Dedifferentiated amniotic fluid mesenchymal stem cell (primary cell): ENCODE data around the gene ZBTB43.
"Not testable (repeated sequence)": the region's sequence is repeated elsewhere in the genome, so short reads cannot be mapped to it uniquely, and the experiment has no call there.

Source experiments
- DNase-seq: peaks from one replicate; pipeline ENCODE4 v3.0.0-alpha.2; 2016; ENCODE audit errors: extremely low spot score

Gene ZBTB43, protein sequence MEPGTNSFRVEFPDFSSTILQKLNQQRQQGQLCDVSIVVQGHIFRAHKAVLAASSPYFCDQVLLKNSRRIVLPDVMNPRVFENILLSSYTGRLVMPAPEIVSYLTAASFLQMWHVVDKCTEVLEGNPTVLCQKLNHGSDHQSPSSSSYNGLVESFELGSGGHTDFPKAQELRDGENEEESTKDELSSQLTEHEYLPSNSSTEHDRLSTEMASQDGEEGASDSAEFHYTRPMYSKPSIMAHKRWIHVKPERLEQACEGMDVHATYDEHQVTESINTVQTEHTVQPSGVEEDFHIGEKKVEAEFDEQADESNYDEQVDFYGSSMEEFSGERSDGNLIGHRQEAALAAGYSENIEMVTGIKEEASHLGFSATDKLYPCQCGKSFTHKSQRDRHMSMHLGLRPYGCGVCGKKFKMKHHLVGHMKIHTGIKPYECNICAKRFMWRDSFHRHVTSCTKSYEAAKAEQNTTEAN

DNA sequence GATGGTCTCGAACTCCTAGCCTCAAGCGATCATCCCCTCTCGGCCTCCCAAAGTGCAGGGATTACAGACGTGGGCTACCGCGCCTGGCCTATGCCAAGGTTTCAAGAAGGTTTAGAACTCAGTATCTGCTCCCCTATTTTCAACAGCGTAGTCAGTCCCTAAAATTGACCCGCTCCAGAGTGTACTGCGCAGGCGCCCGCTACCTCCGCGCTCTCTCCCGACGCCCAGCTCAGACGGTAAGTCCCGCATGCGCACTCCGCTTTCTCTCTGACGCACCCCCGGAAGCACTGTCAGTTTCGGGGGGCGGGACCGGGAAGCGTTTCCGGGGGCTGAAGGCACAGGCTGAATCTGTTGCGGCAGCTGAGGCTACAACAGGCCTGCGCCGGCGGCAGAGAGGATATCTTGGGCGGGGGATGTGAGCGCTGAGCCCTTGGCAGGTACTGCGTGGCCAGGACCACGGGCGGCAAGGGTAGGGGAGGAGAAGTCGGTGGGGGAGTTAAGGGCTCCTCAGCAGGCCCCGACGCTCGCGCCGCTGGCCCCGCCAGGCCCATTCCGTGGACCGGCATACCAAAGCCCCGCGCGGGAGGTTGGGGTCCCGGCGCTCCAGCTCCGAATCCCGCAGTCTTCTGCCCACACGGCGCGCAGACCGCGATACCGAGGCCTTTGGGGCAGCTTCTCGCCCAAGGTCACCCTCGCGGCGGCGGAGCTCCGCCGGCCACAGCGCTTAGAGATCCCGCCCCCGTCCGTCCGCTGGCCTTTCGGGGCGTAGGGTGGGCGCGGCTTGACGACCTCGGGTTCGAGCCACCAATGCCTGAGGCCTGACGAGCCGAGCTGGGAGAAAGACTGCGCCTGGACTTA, at the start of gene ZBTB43:
Gene ZBTB43, plus strand, starts transcription at position 345 of the 858 bp plus-strand sequence. CDS start 27,470 bp downstream, outside the sequence.
- peak; percentile 97 for DNase-seq

DNA sequence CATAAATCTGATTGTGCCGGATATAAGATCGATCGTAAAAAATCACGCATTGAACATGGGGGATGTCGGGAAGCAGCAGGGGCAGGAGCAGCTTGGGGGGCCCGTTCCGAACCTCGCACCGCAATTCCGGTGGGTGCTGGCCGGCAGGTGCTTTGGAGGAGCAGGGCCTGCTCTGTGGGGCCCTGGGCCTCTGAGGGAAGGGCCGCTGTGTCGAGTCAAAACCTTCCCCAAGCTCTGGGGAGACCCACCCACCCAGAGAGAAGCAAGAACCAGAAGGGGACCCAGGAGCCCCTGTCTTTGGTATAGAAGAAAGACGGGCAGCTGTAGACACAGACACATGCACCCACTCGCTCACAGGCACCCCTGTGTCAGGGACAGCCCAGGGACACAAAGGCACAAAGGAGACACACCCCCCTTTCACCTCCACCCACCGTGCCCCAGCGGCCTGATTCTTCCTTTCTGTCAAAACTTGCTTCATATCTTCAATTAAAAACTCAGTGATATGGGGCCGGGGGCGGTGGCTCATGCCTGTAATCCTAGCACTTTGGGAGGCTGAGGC, 49.4 kb upstream of the ZBTB43 start:
- DNase-seq, result no peak

DNA sequence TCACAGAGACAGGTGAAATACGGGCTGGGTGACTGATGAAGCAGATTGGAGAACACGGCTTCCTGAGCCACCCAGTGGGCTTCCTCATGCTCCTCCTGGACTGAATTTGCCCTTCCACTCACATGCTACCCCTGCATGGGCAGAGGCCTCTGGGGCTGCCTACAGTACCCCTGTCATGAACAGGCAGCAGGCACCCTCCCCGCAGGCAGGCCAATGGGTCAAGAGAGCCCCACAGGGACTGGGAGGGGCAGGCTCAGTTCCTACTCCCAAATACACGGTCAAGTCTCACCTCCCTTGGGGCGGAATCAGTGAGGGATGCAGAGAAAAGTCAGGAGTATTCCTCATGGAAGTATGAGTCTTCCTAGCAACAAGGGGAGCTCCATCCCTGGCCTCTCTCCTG, 48.6 kb upstream of the ZBTB43 start:
- DNase-seq, result no peak

DNA sequence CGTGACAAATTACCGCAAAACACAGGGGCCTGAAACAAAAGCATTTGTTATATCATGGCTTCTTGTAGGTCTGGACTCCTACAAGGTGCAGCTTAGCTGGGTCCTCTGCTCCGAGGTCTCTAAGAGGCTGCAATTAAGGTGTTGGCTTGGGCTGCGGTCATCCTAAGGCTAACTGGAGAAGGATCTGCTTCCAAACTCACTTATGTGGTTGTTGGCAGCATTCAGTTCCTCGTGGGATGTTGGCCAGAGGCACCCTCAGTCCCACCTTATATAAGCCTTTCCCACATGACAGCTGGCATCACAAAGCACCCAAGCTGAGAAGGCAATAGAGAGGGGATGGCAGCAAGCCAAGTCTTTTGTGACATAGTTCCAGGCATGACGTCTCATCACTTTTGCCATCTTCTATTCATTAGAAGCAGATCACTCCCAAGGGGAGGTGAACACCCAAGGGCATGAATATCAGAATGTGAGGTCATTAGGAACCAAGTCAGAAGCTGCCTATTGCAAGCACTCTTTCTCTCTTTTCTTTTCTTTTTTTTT, 47.9 kb upstream of the ZBTB43 start:
- no peak for DNase-seq

DNA sequence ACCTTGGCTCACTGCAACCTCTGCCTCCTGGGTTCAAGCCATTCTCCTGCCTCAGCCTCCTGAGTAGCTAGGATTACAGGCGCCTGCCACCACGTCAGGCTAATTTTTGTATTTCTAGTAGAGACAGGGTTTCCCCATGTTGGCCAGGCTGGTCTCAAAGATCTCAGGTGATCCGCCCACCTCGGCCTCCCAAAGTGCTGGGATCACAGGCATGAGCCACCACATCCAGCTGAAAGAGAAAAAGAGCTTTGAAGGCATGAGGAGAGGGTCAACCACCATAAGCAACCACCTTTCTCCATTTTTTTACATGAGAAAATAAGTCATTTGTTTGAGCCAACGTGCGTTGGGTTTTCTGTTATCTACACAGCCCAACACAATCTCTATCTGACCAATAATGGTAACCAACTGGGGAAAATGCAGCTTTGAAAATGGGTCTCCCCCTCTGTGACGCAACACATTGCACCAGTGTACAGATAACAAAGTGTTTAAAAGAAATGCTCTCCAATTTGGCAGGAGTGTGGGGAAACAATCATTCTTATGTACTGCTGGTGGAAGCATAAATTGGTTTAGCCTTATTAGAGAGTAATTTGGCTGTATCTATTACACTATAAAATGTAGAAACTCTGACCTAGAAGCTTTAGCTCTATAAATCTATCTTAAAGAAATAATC, 45.8 kb upstream of the ZBTB43 start:
- no peak for DNase-seq

DNA sequence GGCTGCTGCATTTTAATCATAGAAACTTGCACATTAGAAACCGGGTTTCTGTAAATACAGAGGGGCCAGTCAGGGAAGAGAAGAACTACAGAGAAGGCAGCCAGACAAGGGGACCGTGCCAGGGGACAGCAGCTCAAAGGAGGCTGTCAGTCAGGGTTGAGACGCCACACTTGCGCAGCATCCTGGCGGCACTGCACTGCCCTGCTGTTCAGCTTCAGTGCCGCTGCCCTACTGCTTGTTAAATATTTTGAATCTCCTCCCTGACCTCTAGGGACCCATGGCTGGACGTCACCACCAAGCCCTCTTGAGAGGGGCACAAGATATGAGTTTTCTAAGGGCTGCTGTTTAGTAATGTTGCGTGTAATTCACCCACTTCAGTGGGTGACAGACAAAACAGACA, 43.6 kb upstream of the ZBTB43 start:
- DNase-seq, result no peak

DNA sequence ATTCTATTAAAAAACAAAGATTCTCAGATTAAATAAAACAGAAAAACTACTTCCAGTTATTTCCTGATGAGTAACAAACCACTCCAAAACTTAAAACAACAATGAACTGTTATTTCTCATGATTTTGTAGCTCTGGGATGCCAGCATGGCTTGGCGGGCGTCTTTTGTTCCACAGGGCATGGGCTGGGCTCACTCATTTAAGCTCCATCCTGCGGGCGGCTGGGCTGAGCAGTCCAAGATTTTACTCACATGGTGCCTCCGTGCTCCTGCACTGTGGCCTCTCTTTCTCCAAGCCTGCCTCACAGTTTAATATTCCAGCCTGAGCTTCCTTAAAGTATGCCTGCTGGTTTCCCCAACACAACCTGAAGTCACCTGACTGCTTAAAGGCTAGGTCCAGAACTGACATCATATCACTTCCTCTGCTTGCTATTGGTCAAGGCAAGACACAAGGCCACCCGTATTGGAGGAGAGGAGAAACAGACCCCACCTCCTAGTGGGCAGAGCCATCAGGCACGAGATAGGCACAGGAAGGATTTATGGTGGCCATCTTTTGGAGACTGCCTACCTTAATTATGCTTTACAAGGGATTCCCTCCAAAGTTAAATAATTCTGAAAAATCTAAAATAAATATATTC, 41.6 kb upstream of the ZBTB43 start:
- DNase-seq, result no peak

DNA sequence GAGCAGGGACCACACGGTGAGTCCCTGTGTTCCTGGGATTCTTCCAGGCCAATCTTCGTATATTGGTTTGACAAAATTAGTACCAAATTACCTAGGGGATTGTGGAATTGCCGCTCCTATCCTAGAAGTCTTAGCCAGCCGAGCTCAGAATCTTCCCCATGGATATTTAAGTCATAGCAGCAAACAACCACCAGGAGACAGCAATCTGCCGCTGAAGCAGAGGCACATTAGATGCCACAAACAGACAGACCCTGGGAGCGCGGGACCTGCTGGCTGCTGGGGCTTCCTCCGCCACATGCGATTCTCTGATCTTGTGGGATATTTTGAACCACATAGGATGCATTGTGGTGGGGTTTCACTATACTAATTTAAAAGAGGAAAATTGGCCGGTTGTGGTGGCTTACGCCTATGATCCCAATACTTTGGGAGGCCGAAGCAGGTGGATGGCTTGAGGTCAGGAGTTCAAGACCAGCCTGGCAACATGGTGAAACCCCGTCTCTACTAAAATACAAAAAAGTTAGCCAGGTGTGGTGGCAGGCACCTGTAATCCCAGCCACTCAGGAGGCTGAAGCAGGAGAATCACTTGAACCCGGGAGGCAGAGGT, 31.7 kb upstream of the ZBTB43 start:
- peak; percentile 40 for DNase-seq

DNA sequence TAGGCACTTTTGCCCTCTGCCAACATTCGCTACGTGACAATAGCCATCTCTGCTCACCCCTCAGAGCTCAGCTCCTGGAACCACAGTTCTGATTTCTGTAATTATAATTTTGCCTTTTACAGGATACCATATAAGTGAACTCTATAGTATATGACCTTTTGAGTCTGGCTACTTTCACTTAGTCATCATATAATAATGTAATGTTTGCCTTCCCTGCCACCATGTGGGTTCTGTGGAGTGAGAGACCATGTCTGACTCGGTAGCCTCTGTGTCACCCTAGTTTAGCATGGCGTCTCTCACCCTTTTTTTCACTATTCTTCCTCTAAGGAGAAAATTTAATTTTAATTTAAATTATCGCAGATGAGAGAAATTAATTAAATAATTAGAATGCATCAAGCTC, 28.9 kb upstream of the ZBTB43 start:
- DNase-seq, result no peak

DNA sequence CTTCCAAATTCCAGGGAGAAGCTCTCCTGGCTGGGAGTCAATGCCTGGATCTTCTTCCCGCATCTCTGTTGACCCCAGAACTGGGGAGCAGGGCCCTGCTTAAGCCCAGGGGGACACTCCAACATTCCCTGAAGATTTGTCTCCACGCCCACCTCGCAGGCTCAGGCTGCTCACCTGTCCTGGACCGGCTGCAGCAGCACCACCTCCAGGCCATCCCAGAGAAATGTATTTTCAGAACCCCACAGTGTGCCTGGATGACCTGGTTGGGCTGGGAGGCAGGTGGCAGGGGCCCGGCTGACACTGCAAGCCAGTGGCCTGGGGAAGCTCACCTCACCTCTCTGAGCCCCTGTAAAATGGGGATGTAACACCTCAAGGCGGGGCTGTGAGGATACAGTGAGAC, 27.1 kb upstream of the ZBTB43 start:
- no peak for DNase-seq

DNA sequence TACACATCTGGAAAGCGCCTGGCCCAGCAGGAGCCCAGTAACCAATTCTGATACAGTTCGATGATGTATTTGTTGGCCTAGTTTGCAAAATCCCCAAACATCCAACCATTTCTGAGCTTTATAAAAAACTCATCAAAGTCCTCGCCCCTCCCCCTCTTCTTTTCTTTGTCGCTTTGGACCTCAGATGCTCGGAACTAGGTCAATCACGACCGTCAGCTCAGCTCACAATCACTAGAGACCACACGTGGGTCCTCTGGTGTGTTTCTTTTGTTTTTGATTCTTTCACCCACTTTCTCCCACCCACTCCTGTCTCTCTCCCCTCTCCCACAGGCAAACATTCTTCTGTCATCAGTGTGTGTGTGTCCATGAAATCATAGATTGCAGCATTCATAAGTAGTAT, 26.7 kb upstream of the ZBTB43 start:
- no peak for DNase-seq

DNA sequence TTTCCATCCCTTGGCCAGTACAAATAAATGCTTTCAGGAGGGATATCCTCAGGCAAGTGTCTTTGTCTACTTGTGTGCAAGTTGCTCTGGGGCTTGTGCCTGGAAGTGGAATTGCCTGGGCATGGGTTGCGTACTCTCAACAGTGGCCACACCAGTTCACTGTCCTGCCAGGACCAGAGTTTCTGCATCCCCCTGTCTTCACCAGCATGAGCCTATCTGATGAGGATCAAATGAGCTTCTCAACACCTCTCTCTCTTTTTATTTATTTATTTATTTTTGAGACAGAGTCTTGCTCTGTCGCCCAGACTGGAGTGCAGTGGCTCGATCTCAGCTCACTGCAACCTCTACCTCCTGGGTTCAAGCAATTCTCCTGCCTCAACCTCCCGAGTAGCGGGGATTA, 26.1 kb upstream of the ZBTB43 start:
- not testable (repeated sequence) for DNase-seq

DNA sequence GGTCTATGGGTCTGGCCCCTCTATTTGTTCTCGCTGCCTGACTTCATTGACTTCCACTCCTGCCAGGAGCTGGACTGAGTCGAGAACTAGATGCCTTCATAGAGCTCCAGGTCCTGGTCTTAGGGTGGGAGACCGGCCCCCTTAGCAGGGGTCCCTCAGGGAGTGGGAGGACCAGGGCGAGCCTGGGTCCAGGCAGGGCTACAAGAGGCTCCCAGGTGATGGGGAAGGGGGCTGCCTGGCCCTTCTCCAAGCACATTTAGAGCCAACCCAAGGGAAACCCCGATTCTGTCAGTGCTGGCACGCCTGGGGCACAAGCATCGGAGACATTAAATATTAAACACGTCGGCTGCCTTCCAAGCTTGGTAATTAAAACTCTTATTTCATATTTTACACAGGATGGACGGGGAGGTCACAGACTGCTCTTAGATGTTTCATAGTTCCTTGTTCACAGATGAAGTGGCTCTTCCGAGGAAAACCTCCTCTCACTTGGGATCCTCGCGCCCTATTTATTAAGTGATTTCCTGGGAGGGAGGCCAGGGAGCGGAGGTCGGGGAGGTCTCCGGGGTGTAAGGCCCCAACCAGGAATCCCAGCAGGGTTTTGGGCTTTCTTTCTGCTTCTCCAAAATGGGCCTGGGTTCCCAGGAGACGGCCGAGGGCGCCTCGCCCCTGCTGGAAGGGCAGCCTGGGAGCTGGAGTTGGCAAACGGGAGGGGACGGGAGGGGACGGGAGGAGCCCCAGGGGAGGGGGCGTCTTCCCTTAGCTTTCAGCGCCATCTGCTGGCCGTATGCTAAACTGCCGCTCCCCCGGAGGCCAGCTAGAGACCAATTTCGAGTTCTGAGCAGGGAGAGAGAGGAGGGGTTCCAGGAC, 23.4 kb upstream of the ZBTB43 start:
- peak; percentile 63 for DNase-seq

DNA sequence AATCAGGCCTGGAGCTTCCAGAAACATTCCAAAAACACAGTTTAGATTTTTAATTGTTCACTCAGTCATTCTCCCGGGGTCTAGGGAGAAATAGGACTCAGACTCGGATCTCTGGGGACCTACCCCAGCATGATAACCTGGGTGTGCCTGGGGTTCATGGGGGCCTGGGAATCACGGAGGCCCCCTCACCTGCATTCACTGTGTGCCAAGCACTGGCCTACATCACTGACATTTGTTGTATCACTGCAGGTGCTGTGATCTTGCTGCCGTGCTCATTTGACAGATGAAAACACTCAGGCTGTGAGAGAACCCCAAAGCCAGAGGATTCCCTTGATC, 22.8 kb upstream of the ZBTB43 start:
- DNase-seq, result no peak

DNA sequence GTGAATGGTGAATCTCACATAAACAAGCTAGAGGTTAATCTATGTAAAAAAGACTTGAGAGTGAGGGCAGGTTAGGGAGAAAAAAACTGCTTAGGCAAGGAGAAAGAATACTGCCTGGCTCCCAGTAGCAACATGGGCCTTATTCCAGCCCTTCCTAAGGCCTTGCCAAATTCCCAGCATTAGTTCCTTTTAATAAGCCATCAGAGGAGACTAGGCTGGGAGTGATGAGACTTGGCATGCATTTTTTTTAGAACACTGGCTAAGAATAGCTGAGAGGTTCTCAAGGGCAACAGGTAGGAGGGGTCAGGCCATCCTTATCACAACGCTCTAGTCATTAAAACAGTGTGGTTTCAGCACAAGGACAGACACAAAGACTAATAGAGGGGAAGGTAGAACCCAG, 20.9 kb upstream of the ZBTB43 start:
- no peak for DNase-seq

DNA sequence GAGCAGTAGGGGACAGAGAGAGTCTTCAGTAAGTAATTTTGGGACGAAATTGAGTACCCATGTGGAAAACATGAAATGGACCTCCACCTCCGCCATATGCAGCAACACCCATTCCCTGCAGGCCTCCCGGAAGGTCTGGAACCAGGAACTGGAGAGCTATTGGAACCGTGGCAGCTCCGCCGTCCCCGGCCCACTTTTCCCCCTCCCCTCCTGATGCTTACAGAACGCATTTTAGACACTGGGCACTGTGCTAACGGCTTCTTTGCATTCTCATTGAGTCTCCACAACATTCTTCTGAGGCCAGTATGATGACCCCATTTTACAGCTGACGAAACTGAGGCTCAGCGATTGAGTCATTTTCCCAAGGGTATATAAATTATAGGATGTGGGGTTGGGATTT, 20.4 kb upstream of the ZBTB43 start:
- DNase-seq, result no peak

DNA sequence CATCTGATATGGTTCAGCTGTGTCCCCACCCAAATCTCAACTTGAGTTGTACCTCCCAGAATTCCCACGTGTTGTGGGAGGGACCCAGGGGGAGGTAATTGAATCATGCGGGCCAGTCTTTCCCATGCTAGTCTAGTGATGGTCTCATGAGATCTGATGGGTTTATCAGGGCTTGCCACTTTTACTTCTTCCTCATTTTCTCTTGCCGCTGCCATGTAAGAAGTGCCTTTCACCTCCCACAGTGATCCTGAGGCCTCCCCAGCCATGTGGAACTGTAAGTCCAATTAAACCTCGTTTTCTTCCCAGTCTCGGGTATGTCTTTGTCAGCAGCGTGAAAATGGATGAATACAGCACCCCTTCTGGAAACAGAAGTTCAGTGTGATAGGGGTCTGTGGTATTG, 20.0 kb upstream of the ZBTB43 start:
- not testable (repeated sequence) for DNase-seq

DNA sequence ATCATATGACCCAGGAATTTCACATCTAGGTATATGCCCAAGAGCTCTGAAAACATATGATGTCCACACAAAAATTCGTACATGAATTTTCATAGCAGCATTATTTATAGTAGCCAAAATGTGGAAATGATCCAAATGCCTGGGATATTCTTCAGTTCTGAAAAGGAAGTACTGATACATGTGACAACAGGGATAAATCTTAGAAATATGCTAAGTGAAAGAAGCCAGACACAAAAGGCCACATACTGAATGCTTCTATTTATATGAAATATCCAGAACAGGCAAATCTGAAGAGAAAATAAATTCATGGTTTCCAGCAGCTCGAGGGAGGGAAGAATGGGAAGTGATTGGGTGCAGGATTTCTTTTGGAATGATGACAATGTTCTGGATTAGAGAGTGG, 16.8 kb upstream of the ZBTB43 start:
- DNase-seq, result peak; percentile 32

DNA sequence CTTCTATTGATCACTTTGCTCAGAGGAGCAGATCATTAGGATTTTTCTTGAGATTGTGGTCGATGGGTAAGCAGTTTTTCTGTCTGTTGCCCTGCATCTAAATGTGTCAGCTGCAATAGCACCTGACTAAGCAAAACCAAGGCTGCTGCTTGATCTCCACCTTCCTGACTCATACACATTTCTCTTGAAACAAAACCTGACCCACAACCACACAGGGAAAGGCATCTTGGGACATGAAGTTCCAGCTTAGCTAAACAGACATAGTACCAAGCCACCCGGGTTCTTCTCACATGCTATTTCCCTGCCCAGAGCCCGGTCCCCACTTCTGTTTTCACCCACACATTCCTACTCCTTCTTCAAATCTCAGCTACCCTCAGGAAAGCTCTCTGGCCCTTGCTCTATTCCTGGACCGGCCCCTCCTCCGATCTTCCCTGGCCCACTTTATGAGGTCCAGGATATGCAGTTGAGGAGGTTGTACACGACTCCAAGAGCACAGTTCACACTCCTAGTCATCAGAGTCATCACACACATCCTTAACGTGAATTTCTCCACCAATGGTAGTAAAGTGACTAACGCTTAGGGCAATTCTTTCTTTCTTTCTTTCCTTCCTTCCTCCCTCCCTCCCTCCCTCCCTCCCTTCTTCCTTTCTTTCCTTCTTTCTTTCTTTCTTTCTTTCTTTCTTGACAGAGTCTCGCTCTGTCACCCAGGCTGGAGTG, 16.0 kb upstream of the ZBTB43 start:
- DNase-seq, result no peak
